HG03159 (cell line): ENCODE measurements around the gene DUSP9.

Experiments used
- ATAC-seq: cut with Tn5 transposase; IDR thresholded peaks from one replicate; pipeline ENCODE4 v1.9.1; 2021; ENCODE audit warnings: mild to moderate bottlenecking, moderate library complexity; ENCODE audit not compliant: unreplicated experiment

DUSP9 gene

GRCh38 chrX:153647461-153648357 lies 706 bp downstream of the DUSP9 start:
- no peak for ATAC-seq

DNA sequence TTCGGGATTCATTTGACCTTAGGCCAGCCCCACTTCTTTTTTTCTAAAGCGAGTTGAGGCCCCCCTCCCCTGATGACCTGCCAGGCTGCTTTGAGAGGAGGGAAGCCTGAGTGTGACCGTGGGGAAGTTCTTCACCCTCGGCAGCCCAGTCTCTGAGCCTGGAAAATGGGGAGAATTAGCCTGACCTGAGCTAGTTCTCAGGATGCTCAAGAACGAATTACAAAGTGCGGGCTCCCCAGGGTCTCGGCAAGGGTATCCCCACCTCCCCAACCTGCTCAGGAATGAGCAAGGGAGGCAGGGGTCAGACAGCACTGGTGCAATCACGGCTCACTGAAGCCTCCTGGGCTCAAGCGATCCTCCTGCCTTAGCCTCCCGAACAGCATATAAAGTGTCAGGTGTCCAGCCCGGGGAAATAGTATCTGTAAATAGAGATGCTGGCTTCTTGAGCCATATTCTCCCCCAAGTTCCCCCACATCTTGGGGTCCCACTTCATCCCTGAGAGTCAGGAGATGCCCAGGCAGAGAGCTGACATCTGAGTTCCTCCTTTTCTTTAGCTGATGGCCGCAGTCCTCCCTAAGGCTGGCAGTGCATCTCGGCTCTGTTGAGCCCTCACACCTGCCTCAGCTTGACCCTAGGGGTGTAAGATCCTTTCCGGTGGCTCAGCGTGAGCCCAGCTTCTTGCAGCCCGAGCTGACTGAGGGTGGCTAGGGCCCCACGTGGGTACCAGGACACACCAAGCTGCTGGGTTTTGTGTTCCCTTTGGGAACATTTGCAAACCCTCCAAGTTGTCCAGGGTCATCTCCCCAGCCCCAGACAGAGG lies 1.6 kb downstream of the DUSP9 start:
- no peak for ATAC-seq

DNA sequence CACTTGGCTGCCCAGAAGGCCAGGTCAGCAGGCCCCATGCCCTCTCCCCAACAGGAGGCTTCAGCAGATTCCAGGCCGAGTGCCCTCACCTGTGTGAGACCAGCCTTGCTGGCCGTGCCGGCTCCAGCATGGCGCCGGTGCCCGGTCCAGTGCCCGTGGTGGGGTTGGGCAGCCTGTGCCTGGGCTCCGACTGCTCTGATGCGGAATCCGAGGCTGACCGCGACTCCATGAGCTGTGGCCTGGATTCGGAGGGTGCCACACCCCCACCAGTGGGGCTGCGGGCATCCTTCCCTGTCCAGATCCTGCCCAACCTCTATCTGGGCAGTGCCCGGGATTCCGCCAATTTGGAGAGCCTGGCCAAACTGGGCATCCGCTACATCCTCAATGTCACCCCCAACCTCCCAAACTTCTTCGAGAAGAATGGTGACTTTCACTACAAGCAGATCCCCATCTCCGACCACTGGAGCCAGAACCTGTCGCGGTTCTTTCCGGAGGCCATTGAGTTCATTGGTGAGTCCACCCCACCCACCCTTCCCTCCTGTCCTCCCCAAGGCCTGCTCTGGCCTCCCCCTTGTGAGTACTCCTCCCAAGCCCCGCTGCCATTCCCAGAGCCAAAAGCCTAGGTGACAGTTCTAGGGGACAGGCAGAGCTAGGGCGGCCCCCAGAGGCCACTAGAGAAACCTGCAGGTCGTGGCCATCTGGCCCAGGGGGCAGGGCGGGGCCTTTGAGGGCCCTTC lies 2.3 kb downstream of the DUSP9 start:
- ATAC-seq, result no peak

- ATAC-seq, result no peak
Measured at GRCh38 chrX:153649915-153650782, 3.1 kb downstream of the DUSP9 start.

DNA sequence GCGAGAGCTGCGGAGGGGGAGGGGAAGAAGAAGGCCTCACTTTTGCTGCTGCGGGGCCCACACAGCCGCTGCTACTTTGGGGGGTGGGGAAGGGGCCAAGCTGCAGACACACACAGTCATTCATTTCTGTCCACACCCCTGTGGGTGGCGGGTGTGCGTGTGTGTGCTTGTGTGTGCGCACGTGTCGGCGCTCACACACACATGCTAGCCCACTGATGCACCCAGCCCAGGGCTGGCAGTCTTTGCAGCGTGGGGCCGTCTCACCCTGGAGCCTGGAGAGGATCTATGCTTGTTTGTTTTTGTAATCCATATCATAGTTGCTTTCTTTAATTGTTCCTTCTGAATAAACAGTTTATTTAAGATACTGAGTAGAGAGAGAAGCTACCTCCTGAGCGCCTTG lies 4.0 kb downstream of the DUSP9 start:
- no peak for ATAC-seq

GRCh38 chrX:153651540-153652079 lies 4.6 kb downstream of the DUSP9 start:
- ATAC-seq, result no peak

- ATAC-seq, result no peak
Measured at GRCh38 chrX:153653556-153653955, 6.6 kb downstream of the DUSP9 start.

DNA sequence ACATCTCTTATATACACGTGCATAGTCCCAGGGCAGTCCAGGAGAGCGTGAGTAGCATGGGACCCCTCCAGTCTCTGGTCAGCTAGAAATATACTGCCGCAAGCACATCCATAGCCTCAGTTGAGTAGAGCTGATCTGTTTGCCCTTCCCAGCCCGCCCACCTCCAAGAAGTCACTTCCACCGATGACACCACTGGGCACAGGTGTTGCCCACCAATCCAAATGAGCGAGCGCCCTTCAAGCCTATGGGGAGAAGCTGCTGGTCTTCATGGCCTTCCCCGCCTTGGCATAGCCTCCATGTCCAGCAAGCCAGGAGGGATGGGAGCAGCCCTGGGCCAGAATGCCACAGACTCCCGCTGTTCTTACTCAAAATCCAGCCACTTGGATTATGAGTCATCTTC lies 10.2 kb downstream of the DUSP9 start:
- ATAC-seq, result no peak

- ATAC-seq, result no peak
Measured at GRCh38 chrX:153659268-153659667, 12.3 kb downstream of the DUSP9 start.

DNA sequence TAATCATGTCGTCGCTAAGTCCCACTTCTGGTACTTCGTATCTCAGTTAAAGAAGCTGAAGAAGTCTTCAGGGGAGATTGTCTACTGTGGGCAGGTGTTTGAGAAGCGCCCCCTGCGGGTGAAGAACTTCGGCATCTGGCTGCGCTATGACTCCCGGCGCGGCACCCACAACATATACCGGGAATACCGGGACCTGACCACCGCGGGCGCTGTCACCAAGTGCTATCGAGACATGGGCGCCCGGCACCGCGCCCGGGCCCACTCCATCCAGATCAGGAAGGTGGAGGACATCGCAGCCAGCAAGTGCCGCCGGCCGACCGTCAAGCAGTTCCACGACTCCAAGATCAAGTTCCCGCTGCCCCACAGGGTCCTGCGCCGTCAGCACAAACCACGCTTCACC lies 15.3 kb downstream of the DUSP9 start:
- no peak for ATAC-seq

DNA sequence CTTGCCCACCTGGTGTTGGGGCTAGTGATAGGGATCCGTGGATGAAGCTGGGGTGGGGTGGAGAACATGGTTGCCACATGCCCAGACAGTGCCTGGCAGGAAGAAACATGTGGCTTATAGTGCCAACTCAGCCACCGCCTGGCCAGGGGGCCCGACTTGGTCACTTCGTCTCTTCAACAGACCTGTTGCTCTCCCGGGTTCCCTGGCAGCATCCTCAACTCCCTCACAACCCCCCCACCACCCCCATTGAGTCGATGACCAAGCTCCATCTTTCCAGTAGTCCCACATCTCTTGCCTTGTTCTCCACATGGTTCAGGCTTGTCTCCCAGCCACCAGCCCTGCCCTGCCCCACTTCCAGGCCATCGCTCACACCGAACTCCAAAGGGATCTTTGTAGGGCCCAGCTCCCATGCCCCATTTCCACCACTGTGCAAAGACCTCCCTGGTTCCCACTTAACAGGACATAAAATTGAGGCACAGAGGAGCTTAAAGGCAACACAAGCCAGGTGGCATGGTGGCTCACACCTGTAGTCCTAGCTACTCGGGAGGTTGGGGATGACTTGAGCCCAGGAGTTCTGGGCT lies 18.8 kb downstream of the DUSP9 start:
- ATAC-seq, result no peak

GRCh38 chrX:153667281-153667955 lies 20.4 kb downstream of the DUSP9 start:
- ATAC-seq, result no peak

GRCh38 chrX:153667956-153668396 lies 21.0 kb downstream of the DUSP9 start:
- no peak for ATAC-seq

DNA sequence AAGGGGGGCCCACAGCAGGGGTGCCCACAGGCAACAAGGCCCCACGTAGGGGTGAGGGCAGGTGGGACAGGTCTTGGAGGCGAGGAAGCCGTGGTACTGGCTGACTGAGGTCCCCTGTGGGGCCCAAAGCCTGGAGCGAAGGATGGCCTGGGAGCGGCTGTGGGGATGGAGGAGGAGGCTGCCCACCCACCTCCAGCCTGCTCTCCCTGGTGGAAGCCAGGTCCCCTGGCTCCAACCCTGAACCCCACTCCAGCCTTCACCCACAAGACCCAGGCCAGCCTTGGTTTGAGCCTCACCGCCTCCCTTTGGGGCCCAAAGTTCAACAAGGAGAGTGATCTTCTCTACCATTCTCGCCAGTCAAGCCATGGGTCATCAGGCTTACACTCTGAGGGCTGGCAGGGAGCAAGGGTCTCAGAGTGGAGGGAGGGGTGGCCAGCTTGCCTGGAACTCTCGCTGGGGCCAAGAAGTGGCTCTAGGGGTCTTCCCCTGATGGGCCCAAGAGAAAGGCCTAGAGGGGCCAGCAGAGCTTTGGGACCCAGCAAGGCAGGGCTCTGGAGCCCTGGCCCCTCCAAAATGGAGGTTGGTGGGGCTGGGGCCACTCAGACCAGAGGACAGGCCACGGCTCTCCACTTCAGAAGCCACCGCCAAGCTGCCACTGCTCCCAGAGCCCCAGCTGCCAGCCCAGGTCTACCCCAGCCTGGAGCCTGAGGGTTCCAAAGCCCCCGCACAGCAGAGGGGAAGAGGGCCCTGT lies 21.6 kb downstream of the DUSP9 start:
- no peak for ATAC-seq

- no peak for ATAC-seq
Measured at GRCh38 chrX:153669174-153669890, 22.3 kb downstream of the DUSP9 start.

DNA sequence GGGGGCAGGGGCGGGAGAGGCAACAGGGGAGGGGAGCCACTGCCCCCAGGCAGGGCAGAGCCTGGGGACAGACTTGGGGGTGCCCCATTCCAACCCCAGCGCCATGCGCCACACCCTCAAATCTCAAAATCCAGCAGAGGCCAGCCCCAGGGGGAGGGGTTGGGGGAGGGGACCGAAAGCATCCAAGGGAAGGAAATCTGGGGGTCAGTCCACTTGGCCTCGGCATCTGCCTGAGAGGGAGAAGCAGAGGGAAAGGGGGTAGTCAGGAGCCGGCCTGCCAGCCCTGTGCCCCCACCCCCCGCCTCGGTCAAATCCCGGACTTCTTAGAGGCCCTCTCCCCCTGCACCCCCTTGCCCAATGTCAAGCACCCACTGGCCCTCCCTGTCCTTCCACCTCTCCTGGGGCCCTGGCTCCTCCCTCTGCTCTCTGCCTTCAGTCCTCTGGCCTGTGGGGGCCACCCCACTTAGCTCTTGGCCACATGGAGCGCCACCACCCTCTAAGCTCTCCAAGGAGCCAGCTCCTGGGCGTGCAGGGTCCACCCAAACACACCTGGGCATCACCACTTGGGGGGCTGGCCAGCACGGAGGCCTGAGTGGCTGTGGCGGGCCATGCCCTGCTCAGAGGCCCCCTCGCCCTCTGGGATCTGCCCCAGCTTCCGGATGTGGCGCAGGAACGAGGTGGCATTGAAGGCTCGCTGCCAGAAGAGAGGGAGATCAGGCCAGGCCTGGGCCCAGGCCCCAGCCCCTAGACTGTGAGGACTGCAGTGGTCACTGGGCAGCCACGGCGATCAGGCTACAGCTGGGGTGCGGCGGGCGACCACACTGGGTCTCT lies 23.1 kb downstream of the DUSP9 start:
- no peak for ATAC-seq
